PC-9 (cell line): ENCODE results near the gene TEAD2. TPM values are rescaled to one million over a fixed set of nuclear protein-coding genes. Genes with fewer than 3 reads are reported as not detected.
"Not testable (repeated sequence)": the region's sequence is repeated elsewhere in the genome, so short reads cannot be mapped to it uniquely, and the experiment has no call there.

Source experiments
- BruUV-seq: library from RNA; stranded (reverse); fragments of 400-500 nt; replicated peaks from 2 replicates; lab custom pipeline; 2021; lab: Mats Ljungman, UMichigan
- CTCF ChIA-PET: fragments of 300-600 bp; sonication (Branson Sonifier 250); formaldehyde crosslinking; loops from one replicate; lab custom pipeline; 2022; ENCODE audit warnings: antibody characterized with exemption; lab: Charles Lee
- POLR2A ChIA-PET: fragments of 300-600 bp; sonication (Branson Sonifier 250); formaldehyde crosslinking; loops from one replicate; lab custom pipeline; 2022; ENCODE audit warnings: antibody characterized with exemption; ENCODE audit not compliant: unreplicated experiment; lab: Charles Lee
- DNase-seq, 2 experiments: peaks; one replicate each; pipeline versions ENCODE4 v3.0.0 to v3.0.0-alpha.2; 2015 to 2022; ENCODE audit warnings: mixed read lengths in 1 of 2
- H2AFZ ChIP-seq: fragments of 200-600 bp; sonication (generic); 2 replicates; pipeline ENCODE4 v1.8.1; 2017; ENCODE audit warnings: antibody characterized with exemption
- H3F3A ChIP-seq: fragments of 200-600 bp; sonication (generic); 2 replicates; pipeline ENCODE4 v1.8.1; 2017; ENCODE audit warnings: antibody characterized with exemption, mild to moderate bottlenecking, low read depth; ENCODE audit not compliant: insufficient read depth
- H3K27ac ChIP-seq: fragments of 200-600 bp; sonication (generic); 2 replicates; pipeline ENCODE4 v1.6.1; 2016; ENCODE audit warnings: mixed run types
- H3K27me3 ChIP-seq: fragments of 200-600 bp; sonication (generic); 2 replicates; pipeline ENCODE4 v1.6.1; 2016; ENCODE audit warnings: low read depth, mixed run types; ENCODE audit not compliant: insufficient read depth
- H3K36me3 ChIP-seq: fragments of 200-600 bp; sonication (generic); 2 replicates; pipeline ENCODE4 v1.6.1; 2016; ENCODE audit warnings: low read depth, mixed run types
- H3K4me1 ChIP-seq: fragments of 200-600 bp; sonication (generic); replicated peaks from 2 replicates; pipeline ENCODE4 v1.6.1; 2016; ENCODE audit warnings: mixed run types; ENCODE audit not compliant: insufficient read depth
- H3K4me2 ChIP-seq: fragments of 200-600 bp; sonication (generic); 2 replicates; pipeline ENCODE4 v1.6.1; 2017; ENCODE audit warnings: mixed run types
- H3K4me3 ChIP-seq: fragments of 200-600 bp; sonication (generic); 2 replicates; pipeline ENCODE4 v1.6.1; 2016; ENCODE audit warnings: mixed run types
- H3K79me2 ChIP-seq: fragments of 200-600 bp; sonication (generic); 2 replicates; pipeline ENCODE4 v1.6.1; 2017; ENCODE audit warnings: low read depth, mixed run types
- H3K9me2 ChIP-seq: fragments of 200-600 bp; sonication (generic); 2 replicates; pipeline ENCODE4 v1.8.1; 2017; ENCODE audit warnings: mild to moderate bottlenecking; ENCODE audit not compliant: insufficient read depth
- H3K9me3 ChIP-seq: fragments of 200-600 bp; sonication (generic); 2 replicates; pipeline ENCODE4 v1.8.1; 2016; ENCODE audit warnings: low read depth; ENCODE audit not compliant: insufficient read depth
- H4K20me1 ChIP-seq: fragments of 200-600 bp; sonication (generic); 2 replicates; pipeline ENCODE4 v1.8.1; 2017; ENCODE audit not compliant: insufficient read depth
- EZH2 ChIP-seq: fragments of 200-600 bp; sonication (generic); IDR thresholded peaks from 2 replicates; pipeline ENCODE4 v1.8.0; 2017; ENCODE audit warnings: antibody characterized with exemption, low read depth
- intact Hi-C: fragments of 100-400 bp; cut with micrococcal nuclease; formaldehyde crosslinking; loops from one replicate; pipeline ENCODE4 v1.10.0; 2022; ENCODE audit not compliant: unreplicated experiment
- total RNA-seq: library from RNA; stranded (reverse); gene quantifications from 2 replicates; pipeline ENCODE4 v1.2.3, GENCODE V29; 2021
- TF ChIP-seq, protein P1 (sequence below): fragments of 200-600 bp; sonication (generic); conservative IDR thresholded peaks from 2 replicates; pipeline ENCODE4 v1.6.1; 2017; ENCODE audit warnings: mixed run types, antibody characterized with exemption, mild to moderate bottlenecking, moderate library complexity

Gene TEAD2
- total RNA-seq, 1 experiment from 2014 or later, result 55.6 TPM

DNA sequence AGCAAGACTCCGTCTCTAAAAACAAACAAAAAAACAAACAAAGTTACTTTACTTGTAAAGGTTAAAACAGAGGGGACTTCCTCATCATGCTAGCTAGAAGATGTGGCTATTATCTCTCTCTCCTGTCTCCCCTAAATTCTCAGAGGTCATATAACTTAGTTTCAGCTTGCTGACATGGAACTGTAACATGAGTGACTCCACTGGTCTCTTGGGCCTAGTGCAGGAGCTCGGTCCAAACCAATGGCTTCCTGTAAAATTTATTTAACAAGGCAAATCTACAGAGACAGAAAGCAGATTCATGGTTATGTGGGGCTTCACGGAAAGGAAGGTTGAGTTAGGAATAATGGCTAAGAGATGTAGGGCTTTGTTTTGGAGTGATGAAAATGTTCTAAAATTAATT, 16.3 kb upstream of the TEAD2 start:
- no peak for TF ChIP-seq EZH2
- TF ChIP-seq, protein P1, sequence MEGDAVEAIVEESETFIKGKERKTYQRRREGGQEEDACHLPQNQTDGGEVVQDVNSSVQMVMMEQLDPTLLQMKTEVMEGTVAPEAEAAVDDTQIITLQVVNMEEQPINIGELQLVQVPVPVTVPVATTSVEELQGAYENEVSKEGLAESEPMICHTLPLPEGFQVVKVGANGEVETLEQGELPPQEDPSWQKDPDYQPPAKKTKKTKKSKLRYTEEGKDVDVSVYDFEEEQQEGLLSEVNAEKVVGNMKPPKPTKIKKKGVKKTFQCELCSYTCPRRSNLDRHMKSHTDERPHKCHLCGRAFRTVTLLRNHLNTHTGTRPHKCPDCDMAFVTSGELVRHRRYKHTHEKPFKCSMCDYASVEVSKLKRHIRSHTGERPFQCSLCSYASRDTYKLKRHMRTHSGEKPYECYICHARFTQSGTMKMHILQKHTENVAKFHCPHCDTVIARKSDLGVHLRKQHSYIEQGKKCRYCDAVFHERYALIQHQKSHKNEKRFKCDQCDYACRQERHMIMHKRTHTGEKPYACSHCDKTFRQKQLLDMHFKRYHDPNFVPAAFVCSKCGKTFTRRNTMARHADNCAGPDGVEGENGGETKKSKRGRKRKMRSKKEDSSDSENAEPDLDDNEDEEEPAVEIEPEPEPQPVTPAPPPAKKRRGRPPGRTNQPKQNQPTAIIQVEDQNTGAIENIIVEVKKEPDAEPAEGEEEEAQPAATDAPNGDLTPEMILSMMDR, result no peak
- H3F3A ChIP-seq, result no peaks in the 10 kb centered on the region
- H3K4me3 ChIP-seq, result no peak overlapping the region
- H3K27ac ChIP-seq, result no peak overlapping the region
- H3K36me3 ChIP-seq, result no peaks in the 10 kb centered on the region
- H3K27me3 ChIP-seq, result peaks cover 25% of the 10 kb centered on the region; the same call in 1 of the 2 replicates
- H3K9me2 ChIP-seq, result no peaks in the 10 kb centered on the region
- POLR2A ChIA-PET, result no interaction called here
- no peak overlapping the region for H3K4me2 ChIP-seq
- H4K20me1 ChIP-seq, result no peaks in the 10 kb centered on the region
- DNase-seq, result no peak
- CTCF ChIA-PET, result no interaction called here
- no TSS peak for BruUV-seq
- H2AFZ ChIP-seq, result no peak overlapping the region
- intact Hi-C loops, result no loop called here
- no peaks in the 10 kb centered on the region for H3K79me2 ChIP-seq
- peaks cover 7% of the 10 kb centered on the region; the same call in 1 of the 2 replicates for H3K9me3 ChIP-seq
- H3K4me1 ChIP-seq, result no peaks in the 10 kb centered on the region

DNA sequence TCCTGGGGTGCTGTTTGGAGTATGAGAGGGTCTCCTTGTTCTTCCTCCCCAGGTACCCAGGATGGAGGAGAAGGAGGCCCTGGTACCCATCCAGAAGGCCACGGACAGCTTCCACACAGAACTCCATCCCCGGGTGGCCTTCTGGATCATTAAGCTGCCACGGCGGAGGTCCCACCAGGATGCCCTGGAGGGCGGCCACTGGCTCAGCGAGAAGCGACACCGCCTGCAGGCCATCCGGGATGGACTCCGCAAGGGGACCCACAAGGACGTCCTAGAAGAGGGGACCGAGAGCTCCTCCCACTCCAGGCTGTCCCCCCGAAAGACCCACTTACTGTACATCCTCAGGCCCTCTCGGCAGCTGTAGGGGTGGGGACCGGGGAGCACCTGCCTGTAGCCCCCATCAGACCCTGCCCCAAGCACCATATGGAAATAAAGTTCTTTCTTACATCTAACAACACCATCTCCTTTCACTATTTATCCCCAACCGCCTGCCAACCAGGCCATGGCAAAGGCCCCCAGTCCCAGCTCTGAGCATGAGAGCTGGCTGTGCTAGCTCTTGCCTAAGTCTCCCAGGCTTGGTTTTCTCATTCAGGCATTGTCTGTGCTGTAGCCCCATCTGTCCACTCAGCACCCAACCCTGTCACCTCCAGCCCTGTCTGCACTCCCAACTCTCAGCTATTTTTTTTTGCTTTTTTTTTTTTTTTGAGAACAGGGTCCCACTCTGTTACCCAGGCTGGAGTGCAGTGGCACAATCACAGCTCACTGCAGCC, 12.6 kb upstream of the TEAD2 start:
- peaks cover 5% of the 10 kb centered on the region; the same call in 1 of the 2 replicates for H3K9me3 ChIP-seq
- no peaks in the 10 kb centered on the region for H3K9me2 ChIP-seq
- H3F3A ChIP-seq, result no peaks in the 10 kb centered on the region
- H3K79me2 ChIP-seq, result no peaks in the 10 kb centered on the region
- CTCF ChIA-PET, result no interaction called here
- peaks cover 34% of the 10 kb centered on the region; the same call in 1 of the 2 replicates for H3K27me3 ChIP-seq
- POLR2A ChIA-PET, result interaction anchor here (0.6 kb wide), 1 partner anchor 13 kb away, joined by 5 read pairs; the partner anchor contains the start of gene KASH5
- H3K4me2 ChIP-seq, result no peak overlapping the region
- no TSS peak for BruUV-seq
- no peak overlapping the region for H3K4me3 ChIP-seq
- H3K4me1 ChIP-seq, result no peaks in the 10 kb centered on the region
- H4K20me1 ChIP-seq, result no peaks in the 10 kb centered on the region
- intact Hi-C loops, result no loop called here
- no peaks in the 10 kb centered on the region for H3K36me3 ChIP-seq
- no peak for DNase-seq
- H2AFZ ChIP-seq, result no peak overlapping the region
- no peak overlapping the region for H3K27ac ChIP-seq
- no peak for TF ChIP-seq EZH2
- TF ChIP-seq, protein P1, result no peak

DNA sequence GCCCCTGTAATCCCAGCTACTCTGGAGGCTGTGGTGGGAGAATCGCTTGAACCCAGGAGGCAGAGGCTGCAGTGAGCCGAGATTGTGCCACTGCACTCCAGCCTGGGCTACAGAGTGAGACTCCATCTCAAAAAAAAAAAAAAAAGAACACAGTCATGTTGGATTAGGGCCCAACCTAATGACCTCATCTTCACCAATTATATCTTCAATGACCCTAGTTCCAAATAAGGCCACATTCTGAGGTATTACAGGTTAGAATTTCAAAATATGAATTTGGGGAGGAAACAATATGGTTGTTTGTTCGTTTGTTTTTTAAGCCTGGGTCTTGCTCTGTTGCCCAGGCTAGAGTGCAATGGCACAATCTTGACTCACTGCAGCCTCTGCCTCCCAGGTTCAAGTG, 11.0 kb upstream of the TEAD2 start:
- H3F3A ChIP-seq, CTCF ChIA-PET, H3K4me3 ChIP-seq, H4K20me1 ChIP-seq, H3K79me2 ChIP-seq, H3K36me3 ChIP-seq, BruUV-seq, H3K4me1 ChIP-seq, H3K4me2 ChIP-seq, H3K9me2 ChIP-seq, H3K27ac ChIP-seq, intact Hi-C loops, DNase-seq, POLR2A ChIA-PET, H2AFZ ChIP-seq: not testable (repeated sequence)
- Histone ChIP-seq H3K9me3 (peaks cover 17% of the 10 kb centered on the region), H3K27me3 (peaks cover 45% of the 10 kb centered on the region; the same call in 1 of the 2 replicates)
